Cardiac muscle cell (in vitro differentiated cells and primary cell): ENCODE results near the gene DSPP. TPM values are rescaled to one million over a fixed set of nuclear protein-coding genes. Genes with fewer than 3 reads are reported as not detected.

Experiments used
- DNase-seq, 2 donors: peaks; one replicate each; pipeline versions ENCODE4 v3.0.0 to v3.0.0-alpha.2; 2010 to 2017; ENCODE audit warnings: low read depth in 1 of 2, low spot score in 1 of 2
- H3K27ac ChIP-seq: fragments of 200-600 bp; sonication (generic); 2 replicates; pipeline ENCODE4 v1.5.1; 2016
- H3K27me3 ChIP-seq: fragments of 200-600 bp; sonication (generic); 2 replicates; pipeline ENCODE4 v1.6.0; 2016; ENCODE audit warnings: control low read depth
- H3K36me3 ChIP-seq: fragments of 200-600 bp; sonication (generic); 2 replicates; pipeline ENCODE4 v1.5.1; 2016; ENCODE audit warnings: control low read depth
- H3K4me1 ChIP-seq: fragments of 200-600 bp; sonication (generic); 2 replicates; pipeline ENCODE4 v1.8.1; 2017; ENCODE audit warnings: low read depth, mild to moderate bottlenecking, mixed run types
- H3K4me3 ChIP-seq: fragments of 200-600 bp; sonication (generic); 2 replicates; pipeline ENCODE4 v1.5.1; 2016; ENCODE audit warnings: mild to moderate bottlenecking
- H3K9me3 ChIP-seq: fragments of 200-600 bp; sonication (generic); 2 replicates; pipeline ENCODE4 v1.5.1; 2017; ENCODE audit warnings: low read depth, mild to moderate bottlenecking, control low read depth
- polyA plus RNA-seq: library from polyadenylated mRNA; unstranded; fragments of >200 nt; fragmentation: Nextera tagmentation; extraction: Ambion mirVana; gene quantifications from 2 replicates; pipeline ENCODE4 v1.2.1, GENCODE V29; 2016
- total RNA-seq: library from RNA; depleted of rRNA; stranded (reverse); fragments of >200 nt; gene quantifications from 2 replicates; pipeline ENCODE4 v1.2.3, GENCODE V29; 2016
- TF ChIP-seq, protein P1 (sequence below): IDR thresholded peaks from 2 replicates; pipeline ENCODE4 v1.5.1; 2012; ENCODE audit warnings: low read depth, mild to moderate bottlenecking, low read length

The DSPP gene
- total and polyA plus RNA-seq, 2 experiments from 2014 or later = not detected

GRCh38 chr4:87614292-87614890, 6.1 kb downstream of the DSPP start:
- Histone ChIP-seq H3K27ac (no peak overlapping the region), H3K9me3 (no peaks in the 10 kb centered on the region), H3K4me1 (no peaks in the 10 kb centered on the region), H3K27me3 (no peaks in the 10 kb centered on the region), H3K4me3 (no peak overlapping the region), H3K36me3 (no peaks in the 10 kb centered on the region)
- TF ChIP-seq, protein P1, sequence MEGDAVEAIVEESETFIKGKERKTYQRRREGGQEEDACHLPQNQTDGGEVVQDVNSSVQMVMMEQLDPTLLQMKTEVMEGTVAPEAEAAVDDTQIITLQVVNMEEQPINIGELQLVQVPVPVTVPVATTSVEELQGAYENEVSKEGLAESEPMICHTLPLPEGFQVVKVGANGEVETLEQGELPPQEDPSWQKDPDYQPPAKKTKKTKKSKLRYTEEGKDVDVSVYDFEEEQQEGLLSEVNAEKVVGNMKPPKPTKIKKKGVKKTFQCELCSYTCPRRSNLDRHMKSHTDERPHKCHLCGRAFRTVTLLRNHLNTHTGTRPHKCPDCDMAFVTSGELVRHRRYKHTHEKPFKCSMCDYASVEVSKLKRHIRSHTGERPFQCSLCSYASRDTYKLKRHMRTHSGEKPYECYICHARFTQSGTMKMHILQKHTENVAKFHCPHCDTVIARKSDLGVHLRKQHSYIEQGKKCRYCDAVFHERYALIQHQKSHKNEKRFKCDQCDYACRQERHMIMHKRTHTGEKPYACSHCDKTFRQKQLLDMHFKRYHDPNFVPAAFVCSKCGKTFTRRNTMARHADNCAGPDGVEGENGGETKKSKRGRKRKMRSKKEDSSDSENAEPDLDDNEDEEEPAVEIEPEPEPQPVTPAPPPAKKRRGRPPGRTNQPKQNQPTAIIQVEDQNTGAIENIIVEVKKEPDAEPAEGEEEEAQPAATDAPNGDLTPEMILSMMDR = no peak
- no peak for DNase-seq

DNA sequence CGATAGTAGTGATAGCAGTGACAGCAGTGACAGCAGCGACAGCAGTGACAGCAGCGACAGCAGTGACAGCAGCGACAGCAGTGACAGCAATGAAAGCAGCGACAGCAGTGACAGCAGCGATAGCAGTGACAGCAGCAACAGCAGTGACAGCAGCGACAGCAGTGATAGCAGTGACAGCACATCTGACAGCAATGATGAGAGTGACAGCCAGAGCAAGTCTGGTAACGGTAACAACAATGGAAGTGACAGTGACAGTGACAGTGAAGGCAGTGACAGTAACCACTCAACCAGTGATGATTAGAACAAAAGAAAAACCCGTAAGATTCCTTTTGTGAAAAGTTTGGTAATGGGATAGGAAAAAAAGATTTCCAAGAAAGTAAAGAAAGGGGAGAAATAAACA, 7.9 kb downstream of the DSPP start:
- TF ChIP-seq, protein P1 = no peak
- Histone ChIP-seq H3K4me3 (no peak overlapping the region), H3K36me3 (no peaks in the 10 kb centered on the region), H3K27ac (no peak overlapping the region), H3K4me1 (no peaks in the 10 kb centered on the region), H3K9me3 (no peaks in the 10 kb centered on the region), H3K27me3 (no peaks in the 10 kb centered on the region)
- DNase-seq = no peak

DNA sequence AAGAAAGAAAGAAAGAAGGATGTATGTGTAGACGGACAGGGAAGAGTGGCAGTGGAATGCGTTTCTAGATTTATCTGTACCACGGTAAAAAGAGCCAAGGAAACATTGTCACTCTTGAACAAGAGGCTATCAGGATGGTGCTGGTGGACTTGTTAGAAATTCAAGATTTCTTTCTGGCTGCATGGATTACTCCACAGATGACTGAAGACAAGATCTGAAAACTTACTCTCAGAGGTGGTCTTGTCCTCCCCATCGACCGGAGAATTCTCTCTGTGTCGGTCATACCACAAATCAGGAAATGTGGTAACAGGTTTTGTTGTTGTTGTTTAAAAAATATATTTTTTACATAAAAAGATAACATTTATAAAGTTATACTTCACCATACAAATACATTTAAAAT, 11.8 kb downstream of the DSPP start:
- Histone ChIP-seq H3K9me3 (no peaks in the 10 kb centered on the region), H3K4me1 (no peaks in the 10 kb centered on the region), H3K27ac (no peak overlapping the region), H3K27me3 (no peaks in the 10 kb centered on the region), H3K4me3 (no peak overlapping the region), H3K36me3 (no peaks in the 10 kb centered on the region)
- DNase-seq = no peak
- TF ChIP-seq, protein P1 = no peak

GRCh38 chr4:87620491-87620890, 12.2 kb downstream of the DSPP start:
- Histone ChIP-seq H3K27me3 (no peaks in the 10 kb centered on the region), H3K36me3 (no peaks in the 10 kb centered on the region), H3K4me3 (no peak overlapping the region), H3K4me1 (no peaks in the 10 kb centered on the region), H3K9me3 (no peaks in the 10 kb centered on the region), H3K27ac (no peak overlapping the region)
- TF ChIP-seq, protein P1 = no peak
- DNase-seq = no peak

DNA sequence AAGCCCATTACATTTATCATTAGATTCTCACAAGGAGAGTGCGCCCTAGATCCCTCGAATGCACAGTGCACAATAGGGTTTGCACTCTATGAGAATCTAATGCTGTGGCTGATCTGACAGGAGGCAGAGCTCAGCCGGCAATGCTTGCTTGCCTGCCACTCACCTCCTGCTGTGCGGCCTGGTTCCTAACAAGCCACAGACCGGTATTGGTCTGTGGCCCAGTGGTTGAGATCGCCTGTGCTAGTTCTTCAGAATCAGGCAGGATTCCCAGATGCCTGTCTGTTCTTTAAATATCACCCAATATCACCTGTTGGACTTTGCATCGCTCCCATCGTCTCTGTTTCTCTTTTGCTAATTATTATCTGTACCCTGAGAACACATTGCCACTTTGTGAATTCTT, 14.0 kb downstream of the DSPP start:
- Histone ChIP-seq H3K27me3 (no peaks in the 10 kb centered on the region), H3K4me1 (no peaks in the 10 kb centered on the region), H3K27ac (no peak overlapping the region), H3K4me3 (no peak overlapping the region), H3K36me3 (no peaks in the 10 kb centered on the region), H3K9me3 (no peaks in the 10 kb centered on the region)
- DNase-seq = no peak
- TF ChIP-seq, protein P1 = no peak

- Histone ChIP-seq H3K4me1 (no peaks in the 10 kb centered on the region), H3K9me3 (no peaks in the 10 kb centered on the region), H3K27ac (no peak overlapping the region), H3K36me3 (no peaks in the 10 kb centered on the region), H3K27me3 (no peaks in the 10 kb centered on the region), H3K4me3 (no peak overlapping the region)
- TF ChIP-seq, protein P1 = no peak
- no peak for DNase-seq
Measured at GRCh38 chr4:87624698-87625097, 16.4 kb downstream of the DSPP start.
